Panc1 (cell line): ENCODE measurements around the gene PARD6B.

Source experiments
- CTCF ChIP-seq: fragments of 450-650 bp; IDR thresholded peaks from 2 replicates; pipeline ENCODE4 v1.5.1; 2017; ENCODE audit warnings: mild to moderate bottlenecking
- POLR2AphosphoS5 ChIP-seq: IDR thresholded peaks from 2 replicates; pipeline ENCODE4 v1.6.1; 2012; ENCODE audit warnings: mild to moderate bottlenecking, low read depth, low read length, moderate library complexity

DNA sequence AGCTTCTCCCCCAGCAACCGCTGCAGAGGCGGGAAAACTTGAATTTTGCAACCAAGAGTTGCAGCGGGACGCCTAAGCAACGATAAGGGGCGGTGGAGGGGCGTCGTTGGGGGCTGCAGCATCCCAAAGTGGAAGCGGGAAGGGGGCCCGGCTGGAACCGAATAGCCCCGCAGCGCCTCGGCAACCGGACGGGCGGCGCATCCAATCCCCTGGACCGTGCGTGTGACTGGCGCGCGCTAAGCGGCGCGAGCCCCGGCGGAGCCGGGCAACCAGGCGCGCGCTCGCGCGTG, 670 bp upstream of the PARD6B start:
- TF ChIP-seq CTCF = no peak
- peak; percentile 60; the same call in 1 of the 2 replicates for TF ChIP-seq POLR2AphosphoS5
